ENCODE results near the gene JAKMIP1. TPM values are rescaled to one million over a fixed set of nuclear protein-coding genes. Genes with fewer than 3 reads are reported as not detected.

Gene JAKMIP1
- polyA plus RNA-seq, 1 experiment: not detected

- Histone ChIP-seq H3K4me3 (ENCODE audit: low read depth, low read length) (no peak overlapping the region), H3K27me3 (ENCODE audit: control insufficient read depth, insufficient read depth, low read length) (no peaks in the 10 kb centered on the region), H3K27ac (ENCODE audit: low read depth, low read length) (no peak overlapping the region), H3K9me3 (ENCODE audit: control insufficient read depth, insufficient read depth, low read length) (peaks cover 54% of the 10 kb centered on the region)
- no peak for TF ChIP-seq CTCF (IDR thresholded peaks at IDR 0.05; ENCODE audit: low read depth, low read length)
- DNase-seq (ENCODE audit: low read depth, low spot score): no peak
- POLR2A ChIA-PET: no interaction called here
- CTCF ChIA-PET: no interaction called here
Measured at GRCh38 chr4:6065166-6065565, 135.2 kb downstream of the JAKMIP1 start.

- no peak for TF ChIP-seq CTCF (IDR thresholded peaks at IDR 0.05; ENCODE audit: low read depth, low read length)
- Histone ChIP-seq H3K4me3 (ENCODE audit: low read depth, low read length) (no peak overlapping the region), H3K9me3 (ENCODE audit: control insufficient read depth, insufficient read depth, low read length) (peaks cover 56% of the 10 kb centered on the region), H3K27me3 (ENCODE audit: control insufficient read depth, insufficient read depth, low read length) (no peaks in the 10 kb centered on the region), H3K27ac (ENCODE audit: low read depth, low read length) (no peak overlapping the region)
- no peak for DNase-seq (ENCODE audit: low read depth, low spot score)
- POLR2A ChIA-PET: no interaction called here
- CTCF ChIA-PET: no interaction called here
Measured at GRCh38 chr4:6064383-6064782, 136.0 kb downstream of the JAKMIP1 start.

DNA sequence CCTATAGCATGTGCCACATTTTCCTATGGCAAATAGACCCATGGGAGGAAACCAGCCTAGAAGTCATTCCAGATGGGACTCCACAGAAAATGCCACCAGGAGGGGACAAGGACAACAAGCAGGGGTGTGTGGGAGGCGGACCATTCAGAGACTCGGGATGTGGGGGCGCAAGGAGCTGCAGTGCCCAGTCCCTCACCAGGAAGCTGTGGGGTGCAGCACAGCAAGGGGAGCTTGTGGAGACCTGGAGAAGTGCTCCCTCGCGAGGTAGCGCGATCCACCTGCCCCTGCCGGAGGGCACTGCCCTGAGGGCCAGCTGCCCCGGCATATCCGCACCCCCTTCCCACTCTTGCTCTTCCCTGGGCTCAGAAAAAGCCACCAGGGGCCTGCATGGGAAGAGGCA is 136.7 kb downstream of the JAKMIP1 start:
- no peaks in the 10 kb centered on the region for H3K27me3 ChIP-seq (ENCODE audit: control insufficient read depth, insufficient read depth, low read length)
- H3K9me3 ChIP-seq (ENCODE audit: control insufficient read depth, insufficient read depth, low read length): peaks cover 63% of the 10 kb centered on the region
- H3K27ac ChIP-seq (ENCODE audit: low read depth, low read length): no peak overlapping the region
- no peak overlapping the region for H3K4me3 ChIP-seq (ENCODE audit: low read depth, low read length)
- no peak for DNase-seq (ENCODE audit: low read depth, low spot score)
- no peak for TF ChIP-seq CTCF (IDR thresholded peaks at IDR 0.05; ENCODE audit: low read depth, low read length)
- POLR2A ChIA-PET: no interaction called here
- CTCF ChIA-PET: no interaction called here

- ChIA-PET POLR2A (no interaction called here), CTCF (no interaction called here)
- no peak overlapping the region for H3K4me3 ChIP-seq (ENCODE audit: low read depth, low read length)
- TF ChIP-seq CTCF (IDR thresholded peaks at IDR 0.05; ENCODE audit: low read depth, low read length): no peak
- no peaks in the 10 kb centered on the region for H3K27me3 ChIP-seq (ENCODE audit: control insufficient read depth, insufficient read depth, low read length)
- H3K27ac ChIP-seq (ENCODE audit: low read depth, low read length): no peak overlapping the region
- peaks cover 75% of the 10 kb centered on the region for H3K9me3 ChIP-seq (ENCODE audit: control insufficient read depth, insufficient read depth, low read length)
- no peak for DNase-seq (ENCODE audit: low read depth, low spot score)
Measured at GRCh38 chr4:6062133-6062532, 138.2 kb downstream of the JAKMIP1 start.

GRCh38 chr4:6059375-6059805 is 141.0 kb downstream of the JAKMIP1 start:
- POLR2A ChIA-PET: no interaction called here

More at GRCh38 chr4:6059375-6059805, 141.0 kb downstream of the JAKMIP1 start:
- Histone ChIP-seq H3K27me3 (ENCODE audit: control insufficient read depth, insufficient read depth, low read length) (no peaks in the 10 kb centered on the region), H3K4me3 (ENCODE audit: low read depth, low read length) (no peak overlapping the region), H3K9me3 (ENCODE audit: control insufficient read depth, insufficient read depth, low read length) (peaks cover 90% of the 10 kb centered on the region), H3K27ac (ENCODE audit: low read depth, low read length) (no peak overlapping the region)
- CTCF ChIA-PET: no interaction called here
- no peak for DNase-seq (ENCODE audit: low read depth, low spot score)
- TF ChIP-seq CTCF (IDR thresholded peaks at IDR 0.05; ENCODE audit: low read depth, low read length): no peak

Data from AG04450 (cell line).